Measurements from ENCODE around the gene C9. TPM values are rescaled to one million over a fixed set of nuclear protein-coding genes. Genes with fewer than 3 reads are reported as not detected.
"Not testable (repeated sequence)": the region's sequence is repeated elsewhere in the genome, so short reads cannot be mapped to it uniquely, and the experiment has no call there.

C9 gene
- total RNA-seq, 4 donors from 2014 or later, result not detected

DNA sequence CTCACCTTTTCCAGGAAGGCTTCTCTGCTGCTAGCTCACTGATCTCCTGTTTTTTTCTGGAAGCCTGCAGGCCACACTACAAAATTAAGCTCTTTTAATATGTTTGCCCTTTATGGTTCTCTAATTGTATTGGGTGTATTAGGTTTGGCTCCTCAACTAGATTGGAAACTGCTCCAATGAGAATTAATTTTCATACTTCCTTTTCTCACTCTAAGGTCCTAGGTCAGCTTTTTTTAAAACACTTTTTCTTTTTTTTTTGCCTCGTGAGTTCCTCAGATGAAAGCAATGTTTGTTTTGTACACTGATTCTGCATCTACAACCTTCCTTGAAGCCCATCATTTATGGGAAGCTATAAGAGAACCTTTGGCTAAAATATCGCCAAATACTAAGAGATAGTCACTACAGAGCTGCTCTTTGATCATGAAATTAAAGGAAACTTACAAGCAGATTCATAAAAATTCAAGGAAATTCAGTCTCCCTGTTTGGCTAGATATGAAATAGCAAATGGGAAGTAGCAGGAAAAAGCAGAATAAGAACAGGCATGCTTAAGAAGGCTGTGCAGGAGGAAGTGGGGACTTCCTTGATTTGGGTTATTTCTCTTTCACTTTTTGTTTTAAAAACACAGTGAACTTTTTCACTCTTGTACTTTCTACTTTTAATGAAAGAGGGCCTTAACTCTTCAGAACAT is 89.8 kb downstream of the C9 start:
- intact Hi-C loops (cut with DNase I), result no loop called here
- 16 to 26% methylated on average over 2 of the region's 2 CpGs for WGBS, 2 donors
- TF ChIP-seq, protein P1, sequence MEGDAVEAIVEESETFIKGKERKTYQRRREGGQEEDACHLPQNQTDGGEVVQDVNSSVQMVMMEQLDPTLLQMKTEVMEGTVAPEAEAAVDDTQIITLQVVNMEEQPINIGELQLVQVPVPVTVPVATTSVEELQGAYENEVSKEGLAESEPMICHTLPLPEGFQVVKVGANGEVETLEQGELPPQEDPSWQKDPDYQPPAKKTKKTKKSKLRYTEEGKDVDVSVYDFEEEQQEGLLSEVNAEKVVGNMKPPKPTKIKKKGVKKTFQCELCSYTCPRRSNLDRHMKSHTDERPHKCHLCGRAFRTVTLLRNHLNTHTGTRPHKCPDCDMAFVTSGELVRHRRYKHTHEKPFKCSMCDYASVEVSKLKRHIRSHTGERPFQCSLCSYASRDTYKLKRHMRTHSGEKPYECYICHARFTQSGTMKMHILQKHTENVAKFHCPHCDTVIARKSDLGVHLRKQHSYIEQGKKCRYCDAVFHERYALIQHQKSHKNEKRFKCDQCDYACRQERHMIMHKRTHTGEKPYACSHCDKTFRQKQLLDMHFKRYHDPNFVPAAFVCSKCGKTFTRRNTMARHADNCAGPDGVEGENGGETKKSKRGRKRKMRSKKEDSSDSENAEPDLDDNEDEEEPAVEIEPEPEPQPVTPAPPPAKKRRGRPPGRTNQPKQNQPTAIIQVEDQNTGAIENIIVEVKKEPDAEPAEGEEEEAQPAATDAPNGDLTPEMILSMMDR (IDR thresholded peaks at IDR 0.05), result no peak
- TF ChIP-seq POLR2A (IDR thresholded peaks at IDR 0.05), result no peak
- Histone ChIP-seq H3K36me3 (no peaks in the 10 kb centered on the region), H3K4me3 (peak overlapping the region in 2 of 4 donors; percentile 2 to 29), H3K9me3 (no peaks in the 10 kb centered on the region), H3K27me3 (no peaks in the 10 kb centered on the region), H3K4me1 (peaks cover 5 to 14% (median 6%) of the 10 kb centered on the region in 3 donors), H3K27ac (peak overlapping the region; percentile 41 to 58 (median 53))
- DNase-seq, result no peak

DNA sequence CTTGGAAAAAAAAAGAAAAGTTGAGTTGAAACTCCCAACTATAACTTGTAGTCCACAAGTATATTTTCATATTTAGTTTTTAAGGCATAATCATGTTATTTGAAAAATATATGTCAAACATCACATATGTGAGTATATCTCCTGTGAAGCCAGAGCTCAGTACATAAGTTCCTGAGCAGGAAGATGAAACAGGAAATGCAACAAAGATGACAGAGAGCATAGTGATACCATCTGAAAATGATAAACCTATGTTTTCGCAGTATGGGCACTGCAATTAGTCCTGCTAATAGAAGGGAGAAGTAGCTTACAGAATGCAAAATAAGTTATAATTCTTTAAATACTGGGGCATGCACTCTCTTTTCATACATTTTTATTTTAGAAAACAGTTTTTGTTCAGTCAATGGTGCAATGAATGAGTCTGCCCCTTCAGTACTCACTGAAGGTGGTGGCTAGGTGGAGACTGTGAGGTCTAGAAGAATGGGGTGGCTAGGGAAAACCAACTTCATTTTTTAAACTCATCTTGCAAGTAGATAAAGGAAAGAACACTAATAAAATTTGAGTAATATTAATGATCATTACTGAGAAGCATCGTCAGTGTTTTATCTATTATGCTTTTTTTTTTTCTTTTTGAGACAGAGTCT is 90.9 kb downstream of the C9 start:
- Histone ChIP-seq H3K4me1 (peaks cover 5 to 14% (median 6%) of the 10 kb centered on the region in 3 donors), H3K27me3 (no peaks in the 10 kb centered on the region), H3K36me3 (no peaks in the 10 kb centered on the region), H3K27ac (peak overlapping the region in 2 of 4 donors; percentile 58), H3K4me3 (peak overlapping the region in 1 of 4 donors; percentile 29), H3K9me3 (no peaks in the 10 kb centered on the region)
- WGBS, 2 donors, result 76 to 79% methylated on average over 2 of the region's 2 CpGs
- TF ChIP-seq, protein P1 (IDR thresholded peaks at IDR 0.05), result no peak
- TF ChIP-seq POLR2A (IDR thresholded peaks at IDR 0.05), result no peak
- no peak for DNase-seq
- intact Hi-C loops (cut with DNase I), result no loop called here

DNA sequence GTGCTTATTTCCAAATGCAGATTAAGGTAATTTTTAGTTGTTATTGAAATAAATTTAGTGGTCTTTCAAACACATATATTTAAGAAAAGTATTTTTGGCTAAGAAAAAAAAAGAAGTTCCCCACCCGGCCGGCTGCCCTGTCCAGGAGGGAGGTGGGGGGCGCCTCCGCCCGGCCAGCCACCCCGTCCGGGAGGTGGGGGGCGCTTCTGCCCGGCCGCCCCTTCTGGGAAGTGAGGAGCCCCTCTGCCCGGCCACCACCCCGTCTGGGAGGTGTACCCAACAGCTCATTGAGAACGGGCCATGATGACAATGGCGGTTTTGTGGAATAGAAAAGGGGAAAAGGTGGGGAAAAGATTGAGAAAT is 91.4 kb downstream of the C9 start:
- Histone ChIP-seq H3K27ac (peak overlapping the region in 2 of 4 donors; percentile 9 to 58), H3K4me1 (peaks cover 5 to 14% (median 6%) of the 10 kb centered on the region in 3 donors)
- 77 to 80% methylated on average over 5 to 13 of the region's 14 CpGs for WGBS, 2 donors
- DNase-seq; H3K36me3 ChIP-seq; H3K27me3 ChIP-seq; H3K9me3 ChIP-seq; intact Hi-C loops (cut with DNase I); H3K4me3 ChIP-seq: not testable (repeated sequence)

DNA sequence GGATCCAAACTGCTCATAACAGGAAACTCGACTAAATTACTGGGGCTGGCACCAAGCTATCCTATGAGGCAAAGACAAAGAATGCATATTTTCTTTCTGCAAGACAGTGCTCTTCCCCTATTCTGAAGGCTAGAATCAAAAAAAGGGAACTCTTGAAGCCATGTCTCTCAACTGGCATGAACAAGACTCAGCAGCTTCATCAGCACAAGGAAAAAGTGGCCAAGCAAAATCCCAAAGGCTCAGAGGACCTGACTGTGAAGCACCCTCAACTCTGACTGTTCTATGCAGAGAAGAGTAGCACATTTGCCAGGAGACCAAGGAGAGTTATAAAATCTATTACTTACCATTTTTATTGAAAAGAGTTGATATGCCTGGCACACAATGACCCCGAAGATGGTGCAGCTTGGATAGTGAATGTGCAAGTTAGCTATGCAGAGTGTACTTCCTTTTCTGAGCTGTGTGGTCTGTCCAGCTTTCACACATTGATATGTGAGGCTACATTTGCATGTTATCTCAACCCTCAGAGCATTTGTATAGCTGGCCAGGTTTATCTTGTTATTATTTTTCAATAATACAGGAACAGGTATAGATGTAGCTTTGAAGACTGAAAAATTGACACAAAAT is 94.0 kb downstream of the C9 start:
- no peaks in the 10 kb centered on the region for H3K36me3 ChIP-seq
- TF ChIP-seq, protein P1 (IDR thresholded peaks at IDR 0.05), result no peak
- no peak for TF ChIP-seq POLR2A (IDR thresholded peaks at IDR 0.05)
- no peak for DNase-seq
- no peaks in the 10 kb centered on the region for H3K9me3 ChIP-seq
- no peak overlapping the region for H3K4me3 ChIP-seq
- H3K27ac ChIP-seq, result peak overlapping the region in 1 of 4 donors; percentile 54
- peaks cover 5 to 12% (median 6%) of the 10 kb centered on the region in 3 donors for H3K4me1 ChIP-seq
- no peaks in the 10 kb centered on the region for H3K27me3 ChIP-seq
- intact Hi-C loops (cut with DNase I), result no loop called here
- 62 to 68% methylated on average over 2 of the region's 2 CpGs for WGBS, 2 donors

DNA sequence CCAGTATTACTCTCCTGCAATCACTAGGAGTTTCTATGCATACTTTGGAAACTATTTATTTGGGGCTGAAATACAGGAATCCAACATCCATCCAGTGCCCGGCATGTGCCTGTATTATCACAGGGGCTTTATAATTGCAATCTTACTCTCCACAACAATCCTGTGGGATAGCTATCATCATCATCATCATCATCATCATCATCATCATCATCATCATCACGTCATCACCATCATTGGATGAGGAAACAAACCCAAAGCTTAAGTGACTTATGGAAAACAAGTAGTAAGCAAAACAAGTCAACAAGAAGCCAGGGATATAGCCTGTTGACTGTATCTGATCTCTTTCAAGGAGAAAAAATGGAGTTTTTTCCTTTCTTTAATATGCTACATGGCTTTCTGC is 97.1 kb downstream of the C9 start:
- Histone ChIP-seq H3K4me1 (peaks cover 0 to 5% (median 0%) of the 10 kb centered on the region in 3 donors), H3K4me3 (no peak overlapping the region), H3K36me3 (no peaks in the 10 kb centered on the region), H3K27ac (no peak overlapping the region), H3K27me3 (no peaks in the 10 kb centered on the region), H3K9me3 (no peaks in the 10 kb centered on the region)
- DNase-seq, result no peak
- 90 to 93% methylated on average over 2 of the region's 2 CpGs for WGBS, 2 donors
- TF ChIP-seq POLR2A (IDR thresholded peaks at IDR 0.05), result no peak
- TF ChIP-seq, protein P1 (IDR thresholded peaks at IDR 0.05), result no peak
- intact Hi-C loops (cut with DNase I), result no loop called here
